Gastrocnemius medialis (tissue), 4 donors: Measurements from ENCODE around the gene BARX1. TPM values are rescaled to one million over a fixed set of nuclear protein-coding genes. Genes with fewer than 3 reads are reported as not detected.

Experiments
- ATAC-seq, 2 donors: fragments of 150-250 bp; one replicate each; pipeline ENCODE4 v1.9.1; 2016
- DNase-seq, 2 donors: peaks; one replicate each; pipeline ENCODE4 v3.0.0-alpha.2; 2019
- H3K27ac ChIP-seq, 4 donors: fragments of 200-600 bp; sonication (generic); 1 replicate in 1 of 4; 2 replicates in 3 of 4; pipeline ENCODE4 v1.5.1; 2016 to 2018; ENCODE audit warnings: mild to moderate bottlenecking in 2 of 4, moderate library complexity in 1 of 4
- H3K27me3 ChIP-seq, 3 donors: fragments of 200-600 bp; sonication (generic) in 2 of 3; 1 replicate in 1 of 3; 2 replicates in 2 of 3; pipeline versions ENCODE4 v1.5.1 to v1.6.0; 2016 to 2019; ENCODE audit warnings: mild to moderate bottlenecking in 1 of 3, moderate library complexity in 1 of 3
- H3K36me3 ChIP-seq, 2 donors: fragments of 200-600 bp; sonication (generic) in 1 of 2; one replicate each; pipeline ENCODE4 v1.5.1; 2017 to 2018
- H3K4me1 ChIP-seq, 2 donors: fragments of 200-600 bp; sonication (generic) in 1 of 2; one replicate each; pipeline ENCODE4 v1.5.1; 2016 to 2017; ENCODE audit warnings: mild to moderate bottlenecking in 2 of 2
- H3K4me3 ChIP-seq, 4 donors: fragments of 200-600 bp; sonication (generic) in 3 of 4; 1 replicate in 1 of 4; 2 replicates in 3 of 4; pipeline ENCODE4 v1.5.1; 2016 to 2019; ENCODE audit warnings: mild to moderate bottlenecking in 2 of 4
- H3K9me3 ChIP-seq, 3 donors: fragments of 200-600 bp; sonication (generic) in 2 of 3; 1 replicate in 1 of 3; 2 replicates in 2 of 3; pipeline ENCODE4 v1.5.1; 2016 to 2019
- POLR2A ChIP-seq, 2 donors: fragments of 450-650 bp; IDR thresholded peaks; one replicate each; pipeline ENCODE4 v1.6.1; 2017; ENCODE audit warnings: antibody characterized with exemption in 2 of 2, mild to moderate bottlenecking in 2 of 2, moderate library complexity in 2 of 2
- in situ Hi-C, 4 donors: fragments of 200-750 bp; cut with MboI; loops; one replicate each; pipeline versions ENCODE4 v1.15.0 to v1.8.0; 2017; ENCODE audit warnings: low sequenced_read_pairs in 4 of 4
- intact Hi-C: fragments of 100-400 bp; cut with DNase I; formaldehyde crosslinking; loops from one replicate; pipeline ENCODE4 v1.15.1; 2023; ENCODE audit warnings: low total_unique reads
- total RNA-seq, 4 donors: library from RNA; depleted of rRNA; stranded (reverse); fragments of >200 nt; gene quantifications; one replicate each; pipeline versions ENCODE4 v1.1.0 to v1.2.3, GENCODE V29; 2016
- TF ChIP-seq, protein P1 (sequence below), 5 experiments: fragments of 450-650 bp in 3 of 5; fragments of 200-600 bp in 2 of 5; sonication (generic) in 2 of 5; IDR thresholded peaks in 4 of 5; conservative IDR thresholded peaks in 1 of 5; 1 replicate in 4 of 5; 2 replicates in 1 of 5; pipeline ENCODE4 v1.5.1; 2016 to 2019; ENCODE audit warnings: antibody characterized with exemption in 5 of 5, mild to moderate bottlenecking in 3 of 5, moderate library complexity in 3 of 5

The BARX1 gene
- total RNA-seq, 4 donors from 2014 or later: not detected

DNA sequence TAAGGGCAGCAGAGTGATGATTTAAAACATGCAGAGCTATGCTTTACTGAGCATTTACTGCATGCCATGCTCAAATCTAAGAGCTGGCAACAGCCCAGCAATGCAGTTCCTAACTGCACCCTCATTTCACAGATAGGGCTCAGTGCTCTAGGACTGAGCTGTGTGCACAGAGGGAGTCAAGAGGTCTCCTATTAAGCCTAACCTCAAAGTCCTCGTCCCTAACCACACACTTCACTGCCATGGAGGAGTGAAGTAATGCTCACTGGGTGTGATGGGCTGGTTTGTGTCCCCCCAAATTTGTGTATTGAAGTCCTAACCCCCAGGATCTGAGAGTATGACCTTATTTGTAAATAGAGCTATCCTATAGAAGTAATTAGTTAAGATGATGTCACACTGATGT, 25.9 kb downstream of the BARX1 start:
- ATAC-seq (no peak), DNase-seq (no peak)
- H3K9me3 ChIP-seq: no peaks in the 10 kb centered on the region
- TF ChIP-seq, protein P1, sequence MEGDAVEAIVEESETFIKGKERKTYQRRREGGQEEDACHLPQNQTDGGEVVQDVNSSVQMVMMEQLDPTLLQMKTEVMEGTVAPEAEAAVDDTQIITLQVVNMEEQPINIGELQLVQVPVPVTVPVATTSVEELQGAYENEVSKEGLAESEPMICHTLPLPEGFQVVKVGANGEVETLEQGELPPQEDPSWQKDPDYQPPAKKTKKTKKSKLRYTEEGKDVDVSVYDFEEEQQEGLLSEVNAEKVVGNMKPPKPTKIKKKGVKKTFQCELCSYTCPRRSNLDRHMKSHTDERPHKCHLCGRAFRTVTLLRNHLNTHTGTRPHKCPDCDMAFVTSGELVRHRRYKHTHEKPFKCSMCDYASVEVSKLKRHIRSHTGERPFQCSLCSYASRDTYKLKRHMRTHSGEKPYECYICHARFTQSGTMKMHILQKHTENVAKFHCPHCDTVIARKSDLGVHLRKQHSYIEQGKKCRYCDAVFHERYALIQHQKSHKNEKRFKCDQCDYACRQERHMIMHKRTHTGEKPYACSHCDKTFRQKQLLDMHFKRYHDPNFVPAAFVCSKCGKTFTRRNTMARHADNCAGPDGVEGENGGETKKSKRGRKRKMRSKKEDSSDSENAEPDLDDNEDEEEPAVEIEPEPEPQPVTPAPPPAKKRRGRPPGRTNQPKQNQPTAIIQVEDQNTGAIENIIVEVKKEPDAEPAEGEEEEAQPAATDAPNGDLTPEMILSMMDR (IDR thresholded peaks at IDR 0.05 in 4 of 5, conservative IDR thresholded peaks at IDR 0.05 in 1 of 5): no peak
- no peak for TF ChIP-seq POLR2A (IDR thresholded peaks at IDR 0.05)
- intact Hi-C loops (no loop called here), in situ Hi-C loops (no loop called here)
- H3K27ac ChIP-seq: no peak overlapping the region
- H3K4me3 ChIP-seq: no peak overlapping the region
- H3K27me3 ChIP-seq: peaks cover 3 to 8% (median 7%) of the 10 kb centered on the region in 3 donors
- no peaks in the 10 kb centered on the region for H3K4me1 ChIP-seq
- no peaks in the 10 kb centered on the region for H3K36me3 ChIP-seq

DNA sequence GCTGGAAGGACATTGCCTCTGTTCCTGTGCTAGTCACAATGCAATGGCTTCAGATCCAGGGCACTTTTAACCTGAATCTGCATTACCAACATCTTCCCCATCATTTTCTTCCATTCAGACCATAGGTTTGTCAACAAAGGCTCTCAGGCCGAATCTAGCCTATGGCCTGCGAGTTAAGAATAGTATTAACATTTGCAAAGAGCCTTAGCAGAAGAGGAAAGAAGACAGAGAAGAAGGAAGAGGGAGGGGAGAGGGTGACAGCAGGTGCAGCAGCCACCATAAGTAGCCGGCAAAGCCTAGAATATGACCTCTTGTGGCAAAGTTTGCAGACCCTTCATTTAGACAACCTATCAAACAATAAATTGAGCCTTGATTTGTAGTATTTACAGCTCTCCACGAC, 32.6 kb downstream of the BARX1 start:
- no peak for TF ChIP-seq POLR2A (IDR thresholded peaks at IDR 0.05)
- TF ChIP-seq, protein P1 (IDR thresholded peaks at IDR 0.05 in 4 of 5, conservative IDR thresholded peaks at IDR 0.05 in 1 of 5): no peak
- no peak for ATAC-seq
- no peak for DNase-seq

DNA sequence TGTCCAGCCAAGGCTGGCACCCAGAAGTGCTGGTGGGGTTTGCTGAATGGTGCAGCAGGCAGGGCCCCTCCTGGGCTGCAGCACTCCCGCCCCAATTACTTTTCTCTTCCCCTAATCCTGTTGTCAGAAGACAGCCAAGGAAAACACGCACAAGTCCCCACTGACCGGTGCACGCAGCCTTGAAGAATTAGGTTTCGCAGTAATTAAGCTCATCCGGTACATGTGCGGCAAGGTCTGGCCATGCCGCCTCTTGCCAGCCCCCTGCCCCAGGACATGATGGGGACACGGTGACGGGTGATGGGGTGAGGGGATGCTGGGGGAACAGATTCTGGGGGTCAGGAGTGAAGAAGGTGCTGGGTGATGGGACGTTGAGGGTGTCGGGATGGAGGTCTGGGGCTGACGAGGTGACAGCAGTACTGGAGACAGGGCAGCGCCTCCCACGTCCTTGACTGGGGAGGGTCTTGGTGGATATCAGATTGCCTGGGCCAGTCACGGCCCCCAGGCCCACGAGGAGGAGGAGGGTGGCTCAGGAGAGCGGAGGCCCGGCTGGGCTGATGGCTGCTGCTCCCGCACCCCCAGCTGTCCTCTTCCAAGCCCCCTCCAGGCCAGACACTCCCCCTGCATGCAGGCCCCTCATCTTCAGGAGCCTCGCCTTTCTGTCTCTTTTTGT, 34.9 kb downstream of the BARX1 start:
- no peaks in the 10 kb centered on the region for H3K36me3 ChIP-seq
- no peak overlapping the region for H3K4me3 ChIP-seq
- H3K27ac ChIP-seq: no peak overlapping the region
- no peaks in the 10 kb centered on the region for H3K9me3 ChIP-seq
- in situ Hi-C loops (no loop called here), intact Hi-C loops (no loop called here)
- peaks cover 0 to 12% (median 11%) of the 10 kb centered on the region in 3 donors for H3K27me3 ChIP-seq
- H3K4me1 ChIP-seq: no peaks in the 10 kb centered on the region
- TF ChIP-seq, protein P1 (IDR thresholded peaks at IDR 0.05 in 4 of 5, conservative IDR thresholded peaks at IDR 0.05 in 1 of 5): no peak
- no peak for TF ChIP-seq POLR2A (IDR thresholded peaks at IDR 0.05)
- ATAC-seq: no peak
- DNase-seq: no peak

More for the DNA sequence above, 32.6 kb downstream of the BARX1 start:
- H3K27ac ChIP-seq: no peak overlapping the region
- H3K9me3 ChIP-seq: no peaks in the 10 kb centered on the region
- intact Hi-C loops: no loop called here
- no peaks in the 10 kb centered on the region for H3K36me3 ChIP-seq
- no peak overlapping the region for H3K4me3 ChIP-seq
- peaks cover 0 to 12% (median 11%) of the 10 kb centered on the region in 3 donors for H3K27me3 ChIP-seq
- in situ Hi-C loops: no loop called here
- H3K4me1 ChIP-seq: no peaks in the 10 kb centered on the region

DNA sequence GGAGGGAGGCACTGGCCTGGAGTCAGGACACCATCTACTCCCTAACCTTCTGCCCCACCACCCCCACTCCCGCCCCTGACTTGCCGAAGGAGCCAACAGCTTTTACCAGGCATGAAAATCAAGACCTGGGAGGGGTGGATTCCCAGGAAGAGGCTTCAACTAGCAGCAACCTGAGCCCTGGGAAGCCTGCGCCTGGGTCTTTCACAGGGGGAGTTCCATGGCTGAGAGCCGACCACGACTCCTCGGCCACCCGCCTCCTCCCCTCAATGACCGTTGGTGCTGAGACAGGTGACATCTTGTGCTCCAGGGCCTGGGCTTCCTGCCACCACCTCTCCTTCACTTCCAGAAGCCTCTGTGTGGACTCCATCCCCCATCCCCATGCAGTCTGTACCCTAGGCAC, 37.1 kb downstream of the BARX1 start:
- Histone ChIP-seq H3K27me3 (peaks cover 0 to 12% (median 11%) of the 10 kb centered on the region in 3 donors), H3K9me3 (no peaks in the 10 kb centered on the region), H3K4me1 (no peaks in the 10 kb centered on the region), H3K36me3 (no peaks in the 10 kb centered on the region), H3K4me3 (no peak overlapping the region), H3K27ac (no peak overlapping the region)
- ATAC-seq (no peak), DNase-seq (no peak)
- TF ChIP-seq, protein P1 (IDR thresholded peaks at IDR 0.05 in 4 of 5, conservative IDR thresholded peaks at IDR 0.05 in 1 of 5): no peak
- no peak for TF ChIP-seq POLR2A (IDR thresholded peaks at IDR 0.05)
- intact Hi-C loops (no loop called here), in situ Hi-C loops (no loop called here)
